Measurements from ENCODE around the gene MED15.

- TF ChIP-seq, protein P1, sequence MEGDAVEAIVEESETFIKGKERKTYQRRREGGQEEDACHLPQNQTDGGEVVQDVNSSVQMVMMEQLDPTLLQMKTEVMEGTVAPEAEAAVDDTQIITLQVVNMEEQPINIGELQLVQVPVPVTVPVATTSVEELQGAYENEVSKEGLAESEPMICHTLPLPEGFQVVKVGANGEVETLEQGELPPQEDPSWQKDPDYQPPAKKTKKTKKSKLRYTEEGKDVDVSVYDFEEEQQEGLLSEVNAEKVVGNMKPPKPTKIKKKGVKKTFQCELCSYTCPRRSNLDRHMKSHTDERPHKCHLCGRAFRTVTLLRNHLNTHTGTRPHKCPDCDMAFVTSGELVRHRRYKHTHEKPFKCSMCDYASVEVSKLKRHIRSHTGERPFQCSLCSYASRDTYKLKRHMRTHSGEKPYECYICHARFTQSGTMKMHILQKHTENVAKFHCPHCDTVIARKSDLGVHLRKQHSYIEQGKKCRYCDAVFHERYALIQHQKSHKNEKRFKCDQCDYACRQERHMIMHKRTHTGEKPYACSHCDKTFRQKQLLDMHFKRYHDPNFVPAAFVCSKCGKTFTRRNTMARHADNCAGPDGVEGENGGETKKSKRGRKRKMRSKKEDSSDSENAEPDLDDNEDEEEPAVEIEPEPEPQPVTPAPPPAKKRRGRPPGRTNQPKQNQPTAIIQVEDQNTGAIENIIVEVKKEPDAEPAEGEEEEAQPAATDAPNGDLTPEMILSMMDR (IDR thresholded peaks at IDR 0.05) = no peak
- no peak for TF ChIP-seq POLR2A (IDR thresholded peaks at IDR 0.05)
Observed at GRCh38 chr22:20522134-20523004, 15.0 kb downstream of the MED15 start.
